Stimulated activated CD4-positive, alpha-beta T cell treated with anti-CD3 and anti-CD28 coated beads, Interleukin-15, amount 100 ng/mL, for 1 hour (primary cell): ENCODE measurements around the gene TMEM98.
"Not testable (repeated sequence)": the region's sequence is repeated elsewhere in the genome, so short reads cannot be mapped to it uniquely, and the experiment has no call there.

Experiments used
- DNase-seq, 2 donors: peaks; one replicate each; pipeline ENCODE4 v3.0.0-alpha.2; 2020; ENCODE audit warnings: low read depth in 1 of 2, low spot score in 1 of 2

TMEM98 gene

DNA sequence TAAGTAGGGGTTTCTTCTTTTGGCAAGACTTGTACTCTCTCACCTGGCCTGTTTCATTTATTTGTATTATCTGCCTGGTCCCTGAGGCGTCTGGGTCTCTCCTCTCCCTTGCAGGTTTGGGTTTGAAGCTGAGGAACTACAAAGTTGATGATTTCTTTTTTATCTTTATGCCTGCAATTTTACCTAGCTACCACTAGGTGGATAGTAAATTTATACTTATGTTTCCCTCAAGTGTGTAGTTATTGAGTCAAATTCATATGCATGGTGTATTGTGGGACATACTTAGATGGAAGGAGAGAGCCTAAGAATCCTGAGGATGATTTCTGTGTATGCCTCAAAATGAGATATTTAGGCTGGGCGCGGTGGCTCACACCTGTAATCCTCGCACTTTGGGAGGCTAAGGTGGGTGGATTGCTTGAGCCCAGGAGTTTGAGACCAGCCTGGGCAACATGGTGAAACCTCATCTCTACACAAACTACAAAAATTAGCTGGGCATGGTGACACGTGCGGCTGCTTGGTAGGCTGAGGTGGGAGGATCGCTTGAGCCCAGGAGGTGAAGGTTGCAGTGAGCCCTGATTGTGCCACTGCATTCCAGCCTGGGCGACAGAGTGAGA is 13.6 kb downstream of the TMEM98 start:
- no peak for DNase-seq

DNA sequence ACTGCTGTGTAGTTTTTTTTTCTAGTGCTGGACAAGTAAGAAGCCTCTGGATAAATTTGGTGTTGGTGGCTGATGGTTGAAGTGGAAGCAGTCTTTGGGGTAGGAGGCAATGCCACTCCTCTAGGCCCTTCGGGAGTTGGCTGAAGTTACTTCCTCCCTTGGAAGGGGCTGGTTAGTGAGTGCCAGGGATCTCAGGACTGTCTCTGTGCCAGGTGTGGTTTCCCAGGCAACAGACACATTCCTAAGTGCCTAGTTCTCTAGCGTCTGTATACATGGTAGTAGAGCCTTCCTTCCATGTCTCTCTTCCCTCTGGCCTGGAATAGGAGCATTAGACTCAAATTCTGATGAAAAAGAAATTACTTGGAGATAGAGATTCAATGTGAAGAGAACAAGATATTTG is 15.3 kb downstream of the TMEM98 start:
- DNase-seq = no peak

- no peak for DNase-seq
Observed at GRCh38 chr17:32943647-32944191, 15.8 kb downstream of the TMEM98 start.

- no peak for DNase-seq
Observed at GRCh38 chr17:32944248-32945020, 16.5 kb downstream of the TMEM98 start.

- DNase-seq = no peak
Observed at GRCh38 chr17:32946375-32947135, 18.6 kb downstream of the TMEM98 start.

DNA sequence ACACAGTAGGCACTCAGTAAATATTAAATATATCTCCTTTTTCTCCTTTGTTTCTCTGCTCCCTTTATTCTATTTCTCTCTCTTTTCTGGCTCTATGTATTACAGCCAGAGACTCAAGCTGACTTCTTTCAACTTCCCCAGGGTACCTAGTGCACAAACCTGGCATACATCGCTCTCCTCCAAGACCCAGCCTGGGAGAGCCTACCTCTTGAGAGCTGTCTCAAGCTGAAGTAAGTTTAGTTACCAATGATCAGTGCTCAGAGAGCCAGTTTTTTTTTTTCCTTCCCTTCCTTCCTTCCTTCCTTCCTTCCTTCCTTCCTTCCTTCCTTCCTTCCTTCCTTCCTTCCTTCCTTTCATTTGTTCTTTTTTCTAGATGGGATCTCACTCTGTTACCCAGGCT is 19.8 kb downstream of the TMEM98 start:
- no peak for DNase-seq

DNA sequence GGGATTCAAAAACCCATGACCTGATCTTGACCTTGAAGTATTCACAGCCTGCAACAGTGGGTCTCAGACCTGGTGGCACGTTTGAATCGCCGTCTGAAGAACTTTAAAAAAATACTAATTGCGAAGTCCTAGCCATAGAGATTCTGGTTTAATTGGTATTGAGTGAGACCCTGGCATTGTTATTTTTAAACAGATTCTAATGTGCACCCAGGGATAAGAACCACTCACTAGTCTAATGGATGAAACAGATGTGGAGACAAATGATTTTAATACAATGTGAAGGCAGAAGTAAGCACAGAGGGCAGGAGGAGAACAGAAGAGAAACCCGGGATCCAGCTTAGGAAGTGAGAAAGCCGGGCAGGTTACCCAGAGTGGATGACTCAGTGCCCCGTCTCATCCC is 21.2 kb downstream of the TMEM98 start:
- no peak for DNase-seq

GRCh38 chr17:32952491-32952890 is 24.5 kb downstream of the TMEM98 start:
- DNase-seq = not testable (repeated sequence)

GRCh38 chr17:32953045-32953444 is 25.1 kb downstream of the TMEM98 start:
- DNase-seq = no peak

- no peak for DNase-seq
Observed at GRCh38 chr17:32953857-32954256, 25.9 kb downstream of the TMEM98 start.

DNA sequence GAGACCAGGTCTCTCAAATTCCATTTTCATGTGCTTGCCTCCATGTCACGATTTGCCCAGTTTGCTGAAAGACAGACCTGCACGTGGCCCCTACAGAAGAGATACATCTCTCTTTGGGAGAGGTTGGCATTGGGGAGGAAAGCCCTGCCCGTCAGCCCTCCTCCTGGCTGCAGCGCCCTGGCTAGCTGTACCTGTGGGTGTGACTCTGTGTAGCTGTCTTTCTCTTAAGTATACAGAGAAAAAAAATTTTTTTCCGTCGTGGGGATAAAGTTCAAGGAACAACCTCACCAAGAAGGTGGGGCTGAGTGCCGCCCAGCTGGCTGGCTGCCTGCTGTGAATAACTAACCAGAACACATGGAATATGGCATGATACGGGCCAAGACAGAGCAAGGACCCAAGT is 26.5 kb downstream of the TMEM98 start:
- DNase-seq = no peak

- DNase-seq = no peak
Observed at GRCh38 chr17:32955155-32955554, 27.2 kb downstream of the TMEM98 start.

DNA sequence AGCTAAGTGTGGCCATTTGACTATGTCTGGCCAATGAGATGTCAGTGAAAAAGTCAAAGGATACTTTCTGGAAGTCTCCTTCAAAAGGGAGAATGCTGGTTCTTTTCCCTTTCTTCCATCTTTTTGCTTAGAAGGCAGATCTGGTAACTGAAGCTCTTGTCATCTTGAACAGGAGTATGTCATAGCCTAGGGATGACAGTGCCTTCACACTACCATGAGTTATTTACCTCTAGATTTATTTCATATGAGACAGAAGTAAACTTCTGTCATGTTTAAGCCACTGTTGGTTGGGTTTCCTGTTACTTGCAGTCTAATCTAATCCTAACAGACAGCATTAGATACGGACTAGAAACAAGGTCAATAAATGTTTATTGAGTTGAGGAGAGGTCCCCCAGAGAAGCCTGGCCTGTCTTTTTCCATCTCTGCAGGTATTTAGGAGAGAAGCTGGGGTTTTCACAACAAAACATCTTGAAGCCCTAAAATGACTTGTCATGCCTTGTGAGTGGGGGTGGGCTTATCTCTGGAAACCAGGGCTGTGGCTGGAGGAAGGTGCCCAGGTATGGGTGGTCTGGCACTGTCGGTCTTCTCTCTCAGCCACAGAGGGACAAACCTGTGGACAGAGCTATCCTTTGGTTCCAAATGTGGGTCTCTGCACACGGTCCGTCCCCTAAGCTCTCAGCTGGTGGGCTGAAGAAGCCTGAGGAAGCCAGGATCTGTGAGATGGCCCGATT is 28.5 kb downstream of the TMEM98 start:
- DNase-seq = no peak

GRCh38 chr17:32958418-32958817 is 30.5 kb downstream of the TMEM98 start:
- no peak for DNase-seq

- DNase-seq = no peak
Observed at GRCh38 chr17:32960815-32961214, 32.9 kb downstream of the TMEM98 start.

GRCh38 chr17:32962320-32962711 is 34.4 kb downstream of the TMEM98 start:
- DNase-seq = no peak

DNA sequence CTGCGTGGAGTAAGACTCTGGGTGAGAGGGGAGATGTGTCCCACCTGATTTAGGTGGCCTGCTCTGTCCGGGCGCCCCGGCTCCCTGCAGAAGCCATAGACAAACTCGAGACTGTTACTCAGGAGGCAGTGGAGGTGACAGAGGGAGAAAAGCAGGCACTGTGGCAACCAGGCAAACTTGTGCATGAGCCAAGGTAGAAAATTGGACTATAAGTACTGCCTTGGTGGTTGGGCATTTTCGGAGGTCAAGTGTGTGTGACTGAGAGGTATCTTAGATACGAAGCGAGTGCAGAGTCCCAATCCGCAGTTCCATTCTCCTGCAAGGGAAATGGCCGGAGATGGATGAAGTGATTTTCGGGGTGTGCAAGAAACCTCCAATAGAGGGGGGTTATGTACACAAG is 36.6 kb downstream of the TMEM98 start:
- DNase-seq = no peak

- not testable (repeated sequence) for DNase-seq
Observed at GRCh38 chr17:32969231-32969630, 41.3 kb downstream of the TMEM98 start.

- no peak for DNase-seq
Observed at GRCh38 chr17:32970281-32970680, 42.3 kb downstream of the TMEM98 start.

- DNase-seq = no peak
Observed at GRCh38 chr17:32971171-32971570, 43.2 kb downstream of the TMEM98 start.

DNA sequence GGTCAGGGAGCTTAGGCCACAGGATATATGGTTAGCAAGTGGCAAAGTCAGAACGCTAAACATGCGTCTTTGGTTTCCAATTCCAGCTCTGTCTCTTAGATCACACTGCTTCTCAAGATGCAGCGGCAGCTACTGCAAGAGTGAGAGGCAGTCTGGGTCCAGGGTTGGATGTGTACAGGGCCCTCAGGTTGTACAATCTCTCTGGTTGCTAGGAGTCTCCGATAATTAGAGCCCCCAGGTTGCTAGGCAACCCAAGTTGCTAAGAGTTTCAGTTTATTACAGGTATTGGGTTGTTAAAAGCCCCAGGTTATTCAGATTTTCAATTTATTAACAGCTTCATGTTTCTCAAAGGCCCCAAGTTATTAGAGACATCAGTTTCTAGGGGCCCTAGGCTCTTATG is 48.2 kb downstream of the TMEM98 start:
- no peak for DNase-seq
